Measurements from ENCODE around the gene GLRX3. TPM values are rescaled to one million over a fixed set of nuclear protein-coding genes. Genes with fewer than 3 reads are reported as not detected.
"Not testable (repeated sequence)": the region's sequence is repeated elsewhere in the genome, so short reads cannot be mapped to it uniquely, and the experiment has no call there.

Gene GLRX3
- polyA plus RNA-seq (2013, experiment 1 of 2; ENCODE audit: insufficient read length), result 84.8 TPM
- polyA plus RNA-seq (2013, experiment 2 of 2; ENCODE audit: insufficient read length), result 86.5 TPM

DNA sequence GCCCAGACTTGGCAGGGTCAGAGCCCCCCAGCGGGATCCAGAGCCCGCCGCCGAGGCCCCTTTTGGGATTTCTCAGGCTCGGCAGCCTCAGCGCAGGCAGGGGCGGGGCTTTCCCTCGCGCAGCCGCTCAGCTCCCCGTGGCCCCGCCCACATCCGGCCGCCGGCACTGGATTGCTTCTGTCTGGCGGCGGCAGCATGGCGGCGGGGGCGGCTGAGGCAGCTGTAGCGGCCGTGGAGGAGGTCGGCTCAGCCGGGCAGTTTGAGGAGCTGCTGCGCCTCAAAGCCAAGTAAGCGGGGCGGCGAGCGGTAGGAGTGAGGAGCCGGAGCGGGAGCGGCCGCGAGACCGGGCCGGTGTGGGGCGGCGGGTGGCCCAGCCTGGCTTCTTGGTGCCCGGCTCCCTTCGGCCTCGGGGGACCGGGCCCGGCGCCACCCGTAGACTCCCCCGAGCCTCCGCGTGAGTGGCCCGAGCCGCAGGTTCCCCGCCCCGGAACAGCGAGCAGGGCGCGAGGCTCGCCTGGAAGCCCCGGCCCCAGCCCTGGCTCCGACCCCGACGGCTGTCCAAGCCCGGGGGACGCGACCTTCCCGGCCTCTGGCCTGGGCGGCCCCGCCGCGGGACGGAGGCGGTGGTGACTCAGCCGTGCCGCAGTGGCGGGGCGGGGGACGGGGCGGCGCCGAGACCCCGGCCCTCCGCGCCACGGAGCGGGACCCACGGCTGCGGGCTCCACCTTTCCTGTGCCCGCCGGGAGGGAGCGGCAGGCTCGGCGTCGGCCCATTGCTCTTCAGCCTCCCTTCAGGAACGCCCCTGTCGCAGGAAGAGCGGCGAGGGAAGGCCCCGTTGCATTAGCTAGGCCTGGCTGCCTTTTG, at the start of gene GLRX3:
TSS of gene GLRX3 (plus strand) at position 166 of the 864 bp plus-strand sequence. CDS start at position 196, 30 bp downstream.
- DNase-seq, result peak; percentile 81

DNA sequence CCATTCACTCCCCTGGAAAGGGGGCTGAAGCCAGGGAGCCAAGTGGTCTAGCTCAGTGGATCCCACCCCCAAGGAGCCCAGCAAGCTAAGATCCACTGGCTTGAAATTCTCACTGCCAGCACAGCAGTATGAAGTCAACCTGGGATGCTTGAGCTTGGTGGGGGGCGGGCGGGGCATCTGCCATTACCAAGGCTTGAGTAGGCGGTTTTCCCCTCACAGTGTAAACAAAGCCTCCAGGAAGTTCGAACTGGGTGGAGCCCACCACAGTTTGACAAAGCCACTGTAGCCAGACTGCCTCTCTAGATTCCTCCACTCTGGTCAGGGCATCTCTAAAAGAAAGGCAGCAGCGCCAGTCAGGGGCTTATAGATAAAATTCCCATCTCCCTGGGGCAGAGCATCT, 45.6 kb upstream of the GLRX3 start:
- not testable (repeated sequence) for DNase-seq

DNA sequence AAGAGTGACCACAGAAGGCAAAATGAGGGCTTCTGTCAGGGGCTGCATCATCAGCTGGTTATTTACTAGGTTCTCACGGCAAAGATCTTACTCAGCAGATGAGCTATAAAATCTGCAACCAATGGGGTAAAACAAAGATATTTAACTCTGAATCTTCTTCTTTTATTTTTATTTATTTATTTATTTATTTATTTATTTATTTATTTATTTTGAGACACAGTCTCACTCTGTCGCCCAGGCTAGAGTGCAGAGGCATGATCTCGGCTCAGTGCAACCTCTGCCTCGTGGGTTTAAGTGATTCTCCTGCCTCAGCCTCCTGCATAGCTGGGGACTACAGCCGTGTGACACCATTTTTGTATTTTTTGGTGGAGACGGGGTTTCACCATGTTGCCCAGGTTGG, 36.8 kb upstream of the GLRX3 start:
- no peak for DNase-seq

GRCh38 chr10:130105724-130106123, 30.5 kb upstream of the GLRX3 start:
- no peak for DNase-seq

GRCh38 chr10:130108146-130108545, 28.0 kb upstream of the GLRX3 start:
- not testable (repeated sequence) for DNase-seq

GRCh38 chr10:130108934-130109604, 27.1 kb upstream of the GLRX3 start:
- DNase-seq, result no peak

GRCh38 chr10:130109796-130110245, 26.4 kb upstream of the GLRX3 start:
- DNase-seq, result peak; percentile 87

- peak; percentile 98 for DNase-seq
These were observed 25.7 kb upstream of the GLRX3 start, which contains the start of gene C10orf143 for GRCh38 chr10:130110246-130111112. Gene C10orf143 (minus strand): TSS chr10:130110830. CDS start chr10:130110772, 58 bp downstream.

DNA sequence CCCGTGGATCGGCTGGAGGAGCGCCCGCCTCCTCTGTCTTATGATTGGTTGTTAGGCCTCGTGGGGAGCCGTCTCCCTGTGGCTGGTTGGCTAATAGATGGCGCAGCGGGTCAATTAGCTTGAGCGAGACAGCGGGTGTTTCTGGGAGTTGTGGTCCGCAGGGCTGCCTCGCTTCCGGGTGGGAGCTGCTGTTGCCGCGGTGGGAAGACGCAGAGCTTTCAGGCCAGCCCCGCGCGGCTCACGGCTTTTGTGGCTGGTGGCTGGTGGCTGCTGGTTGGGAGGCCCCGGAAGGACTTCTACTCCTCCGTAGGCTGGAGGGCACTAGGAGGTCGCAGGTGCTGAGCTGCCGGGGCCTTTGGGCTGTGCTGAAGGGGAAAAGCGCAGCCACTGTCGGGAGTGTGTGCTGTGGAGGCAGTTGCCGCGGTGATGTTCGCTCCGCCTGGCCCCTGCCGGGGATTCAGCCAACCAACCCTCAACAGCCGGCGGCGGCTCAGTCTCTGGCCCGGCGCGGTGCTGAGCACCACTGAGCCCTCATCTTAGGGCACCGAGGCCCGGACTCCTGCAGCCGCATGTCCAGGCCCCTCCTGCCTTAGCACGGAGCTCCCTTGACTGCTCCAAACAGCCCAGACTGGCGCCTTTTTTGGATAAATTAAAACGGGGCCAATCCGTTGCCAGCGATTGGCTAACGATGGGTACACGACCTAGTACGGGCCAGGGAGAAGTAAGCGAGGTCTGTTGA, 24.9 kb upstream of the GLRX3 start:
- DNase-seq, result peak; percentile 98

GRCh38 chr10:130111852-130112180, 24.4 kb upstream of the GLRX3 start:
- DNase-seq, result no peak

DNA sequence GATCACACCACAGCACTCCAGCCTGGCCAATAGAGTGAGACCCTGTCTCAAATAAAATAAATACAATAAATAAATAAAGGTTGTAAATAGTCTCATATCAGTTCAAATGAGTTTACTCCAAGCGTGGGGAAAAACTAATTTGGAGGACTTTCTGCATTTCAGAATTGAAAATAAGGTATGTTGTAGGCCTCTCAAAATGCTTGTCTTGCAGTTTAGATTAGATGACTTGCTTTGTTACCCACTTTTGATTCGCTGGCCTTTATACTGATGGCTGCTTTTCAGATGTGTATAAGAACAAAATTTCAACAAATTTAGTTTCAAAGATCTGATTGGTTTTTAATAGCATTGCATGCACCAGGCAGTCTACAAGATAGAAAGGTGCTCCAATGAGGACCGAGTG, 23.4 kb upstream of the GLRX3 start:
- DNase-seq, result no peak

- DNase-seq, result not testable (repeated sequence)
These were observed 19.2 kb upstream of the GLRX3 start for GRCh38 chr10:130116942-130117341.

DNA sequence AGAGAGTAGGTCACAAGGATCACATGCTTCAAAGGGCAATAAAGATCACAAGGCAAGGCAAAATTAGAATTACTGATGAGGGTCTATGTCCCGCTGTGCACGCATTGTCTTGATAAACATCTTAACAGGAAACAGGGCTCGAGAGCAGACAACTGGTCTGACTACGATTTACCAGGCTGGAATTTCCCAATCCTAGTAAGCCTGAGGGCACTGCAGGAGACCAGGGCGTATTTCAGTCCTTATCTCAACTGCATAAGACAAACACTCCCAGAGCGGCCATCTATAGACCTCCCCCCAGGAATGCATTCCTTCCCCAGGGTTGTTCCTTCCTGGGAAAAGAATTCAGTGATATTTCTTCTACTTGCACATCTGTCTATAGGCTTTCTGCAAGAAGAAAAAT, 18.7 kb upstream of the GLRX3 start:
- not testable (repeated sequence) for DNase-seq

DNA sequence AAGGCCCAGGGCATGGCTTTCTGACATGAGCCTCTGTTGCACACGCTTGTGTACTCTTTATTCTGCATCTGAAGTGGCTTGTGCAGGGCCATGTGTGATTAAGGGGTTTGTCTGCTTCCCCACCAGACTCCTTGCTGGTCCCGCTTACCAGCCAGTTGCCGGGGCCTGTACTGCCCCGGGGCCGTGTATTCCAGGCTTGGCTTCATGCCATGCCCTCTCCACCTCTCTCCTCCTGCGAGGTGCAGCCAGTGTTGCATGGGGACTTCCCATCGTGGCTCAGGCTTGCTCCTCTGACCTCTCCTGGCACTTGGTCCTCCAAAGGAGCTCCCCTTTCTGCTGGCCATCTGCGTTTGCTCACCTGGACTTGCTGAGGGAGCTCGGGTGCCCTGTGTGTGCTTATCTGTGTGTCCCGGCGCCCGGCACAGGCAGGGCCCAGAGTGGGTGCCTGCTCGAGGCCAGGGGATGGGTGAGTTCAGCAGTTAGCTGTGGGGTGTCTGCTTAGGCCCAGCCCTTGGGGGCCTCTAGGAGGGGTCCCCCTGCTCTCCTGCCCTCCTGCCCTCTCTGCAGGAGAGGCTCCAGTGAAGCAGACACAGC, 14.6 kb upstream of the GLRX3 start:
- DNase-seq, result no peak

GRCh38 chr10:130127364-130128061, 8.7 kb upstream of the GLRX3 start:
- DNase-seq, result peak; percentile 67

DNA sequence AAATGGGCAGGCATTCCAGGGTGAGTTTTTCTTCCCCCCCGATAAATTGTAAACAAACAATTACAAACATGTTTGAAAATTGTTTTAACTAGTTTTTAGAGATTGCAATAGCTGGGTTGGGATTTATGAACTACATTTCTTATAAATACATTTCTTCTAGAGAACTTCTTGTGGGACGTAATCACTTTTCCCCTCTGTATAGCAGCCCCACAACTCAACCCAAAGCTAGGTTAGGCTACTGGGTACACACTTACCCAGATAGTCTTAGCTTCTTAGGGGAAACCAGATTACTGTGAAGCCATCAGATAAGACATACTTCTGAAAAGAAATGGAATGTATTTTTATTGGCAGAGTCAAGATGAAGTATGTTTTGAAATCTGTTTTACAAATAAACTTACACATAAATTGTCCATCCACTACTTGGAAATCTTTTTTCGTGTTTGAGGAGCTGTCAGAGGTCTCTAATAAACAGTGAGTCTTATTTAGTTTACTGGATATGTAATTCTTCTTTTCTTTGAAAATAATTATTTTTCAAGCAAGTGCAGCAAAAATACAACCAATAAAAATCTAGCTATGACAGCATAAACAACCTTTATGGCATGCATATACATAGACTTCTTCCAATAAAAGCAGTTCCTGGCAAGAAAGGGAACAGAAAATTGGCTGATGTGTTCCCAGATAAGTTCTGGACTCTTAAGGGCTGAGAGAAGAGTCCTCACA, 8.0 kb upstream of the GLRX3 start:
- DNase-seq, result no peak

DNA sequence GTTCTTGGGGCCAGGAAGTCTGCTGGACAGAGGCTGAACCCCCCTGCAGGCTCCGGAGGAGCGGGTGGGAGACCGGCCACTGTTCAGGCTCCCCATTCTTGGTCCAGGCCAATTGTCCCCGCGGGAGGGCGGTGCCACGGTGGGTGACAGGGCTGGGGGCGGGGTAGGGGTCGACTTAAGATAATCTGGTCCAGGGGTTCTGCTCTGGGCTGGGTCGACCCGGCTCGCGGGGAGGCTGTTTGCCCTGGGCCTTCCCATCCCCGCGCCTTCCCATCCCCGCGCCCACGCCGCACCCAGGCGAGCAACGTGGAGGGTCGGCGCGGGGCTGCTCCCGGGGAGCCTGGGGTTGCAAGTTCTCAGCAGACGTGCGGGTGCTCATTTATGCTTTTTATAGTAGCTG, 7.3 kb upstream of the GLRX3 start:
- no peak for DNase-seq

DNA sequence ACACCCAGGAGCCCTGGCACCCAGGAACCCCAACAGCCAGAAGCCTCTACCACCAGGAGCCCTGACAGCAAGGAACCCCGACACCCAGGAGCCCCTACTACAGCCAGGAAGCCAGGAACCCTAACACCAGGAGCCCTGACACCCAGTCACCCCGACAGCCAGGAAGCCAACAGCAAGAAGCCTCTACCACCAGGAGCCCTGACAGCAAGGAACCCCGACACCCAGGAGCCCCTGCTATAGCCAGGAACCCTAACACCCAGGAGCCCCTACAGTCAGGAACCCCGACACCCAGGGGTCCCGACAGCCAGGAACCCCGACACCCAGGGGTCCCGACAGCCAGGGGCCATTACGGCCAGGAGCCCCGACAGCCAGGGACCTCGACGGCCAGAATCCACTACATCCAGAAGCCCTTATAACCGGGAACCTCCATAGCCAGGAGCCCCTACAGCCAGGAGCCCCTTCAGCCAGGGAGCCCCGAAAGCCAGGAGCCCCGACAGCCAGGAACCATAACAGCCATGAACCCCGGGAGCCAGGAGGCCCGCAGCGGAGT, 440 bp upstream of the GLRX3 start:
- no peak for DNase-seq

- DNase-seq, result no peak
These were observed 878 bp downstream of the GLRX3 start for GRCh38 chr10:130137090-130137448.
